Urinary bladder (tissue), 4 donors: ENCODE measurements around the gene MACROD2. TPM values are rescaled to one million over a fixed set of nuclear protein-coding genes. Genes with fewer than 3 reads are reported as not detected.

Experiments
- DNase-seq: peaks from one replicate; pipeline ENCODE4 v3.0.0-alpha.2; 2015; ENCODE audit errors: extremely low spot score
- H3K27ac ChIP-seq: one replicate; pipeline ENCODE4 v1.5.1; 2013; ENCODE audit warnings: low read depth, mild to moderate bottlenecking, moderate library complexity
- H3K36me3 ChIP-seq: one replicate; pipeline ENCODE4 v1.6.1; 2013; ENCODE audit warnings: mild to moderate bottlenecking, moderate library complexity; ENCODE audit not compliant: insufficient read depth
- H3K4me1 ChIP-seq: one replicate; pipeline ENCODE4 v1.6.1; 2013; ENCODE audit warnings: mild to moderate bottlenecking, moderate library complexity; ENCODE audit not compliant: insufficient read depth
- H3K4me3 ChIP-seq: one replicate; pipeline ENCODE4 v1.5.1; 2013; ENCODE audit warnings: low read depth, low read length
- WGBS: extraction: QIAGEN DNeasy Blood & Tissue Kit; methylation state at CpG from one replicate; pipeline ENCODE4 v1.1.7; 2013; 5-methylcytosine and 5-hydroxymethylcytosine counted together
- polyA plus RNA-seq: library from polyadenylated mRNA; stranded (reverse); fragments of 200-250 nt; gene quantifications from one replicate; pipeline ENCODE4 v1.2.3, GENCODE V29; 2013
- total RNA-seq: library from RNA; depleted of rRNA; stranded (reverse); fragments of >200 nt; gene quantifications from one replicate; pipeline ENCODE4 v1.2.3, GENCODE V29; 2014
- donor health status: healthy with polysubstance abuse.
- donor health status: healthy.

Gene MACROD2
- total and polyA plus RNA-seq, 2 donors, result 3.0 to 28.2 TPM

GRCh38 chr20:16054985-16055384 is 2059.7 kb downstream of the MACROD2 start:
- no peaks in the 10 kb centered on the region for H3K36me3 ChIP-seq
- no peak for DNase-seq
- H3K4me3 ChIP-seq, result no peak overlapping the region
- no peak overlapping the region for H3K27ac ChIP-seq
- no peaks in the 10 kb centered on the region for H3K4me1 ChIP-seq
- WGBS, result 93% methylated on average over 3 of the region's 3 CpGs

- WGBS, result 85% methylated on average over 3 of the region's 3 CpGs
- no peak for DNase-seq
- no peaks in the 10 kb centered on the region for H3K4me1 ChIP-seq
- no peaks in the 10 kb centered on the region for H3K36me3 ChIP-seq
- no peak overlapping the region for H3K27ac ChIP-seq
- no peak overlapping the region for H3K4me3 ChIP-seq
These were observed 2062.3 kb downstream of the MACROD2 start for GRCh38 chr20:16057651-16058050.

- 94% methylated on average over 3 of the region's 3 CpGs for WGBS
- no peak overlapping the region for H3K4me3 ChIP-seq
- no peak overlapping the region for H3K27ac ChIP-seq
- DNase-seq, result no peak
- H3K36me3 ChIP-seq, result no peaks in the 10 kb centered on the region
- H3K4me1 ChIP-seq, result no peaks in the 10 kb centered on the region
These were observed 2063.0 kb downstream of the MACROD2 start for GRCh38 chr20:16058268-16058667.

GRCh38 chr20:16059841-16060240 is 2064.5 kb downstream of the MACROD2 start:
- no peaks in the 10 kb centered on the region for H3K4me1 ChIP-seq
- H3K4me3 ChIP-seq, result no peak overlapping the region
- no peak for DNase-seq
- WGBS, result 94% methylated on average over 2 of the region's 2 CpGs
- H3K27ac ChIP-seq, result no peak overlapping the region
- no peaks in the 10 kb centered on the region for H3K36me3 ChIP-seq

- no peaks in the 10 kb centered on the region for H3K36me3 ChIP-seq
- no peak overlapping the region for H3K27ac ChIP-seq
- H3K4me3 ChIP-seq, result no peak overlapping the region
- no peak for DNase-seq
- H3K4me1 ChIP-seq, result no peaks in the 10 kb centered on the region
- WGBS, result 85% methylated on average over 7 of the region's 7 CpGs
These were observed 2066.0 kb downstream of the MACROD2 start for GRCh38 chr20:16061351-16061750.

GRCh38 chr20:16062661-16063581 is 2067.6 kb downstream of the MACROD2 start:
- Histone ChIP-seq H3K4me3 (no peak overlapping the region), H3K27ac (no peak overlapping the region), H3K4me1 (no peaks in the 10 kb centered on the region), H3K36me3 (no peaks in the 10 kb centered on the region)
- 80% methylated on average over 10 of the region's 10 CpGs for WGBS
- DNase-seq, result no peak

- Histone ChIP-seq H3K27ac (no peak overlapping the region), H3K4me1 (no peaks in the 10 kb centered on the region), H3K4me3 (no peak overlapping the region), H3K36me3 (no peaks in the 10 kb centered on the region)
- WGBS, result 88% methylated on average over 2 of the region's 2 CpGs
- no peak for DNase-seq
These were observed 2068.6 kb downstream of the MACROD2 start for GRCh38 chr20:16063881-16064280.

- WGBS, result 66% methylated on average over 3 of the region's 3 CpGs
These were observed 2069.8 kb downstream of the MACROD2 start for GRCh38 chr20:16064989-16065707.

GRCh38 chr20:16066571-16066970 is 2071.3 kb downstream of the MACROD2 start:
- H3K4me3 ChIP-seq, result no peak overlapping the region
- DNase-seq, result no peak
- H3K4me1 ChIP-seq, result no peaks in the 10 kb centered on the region
- no peaks in the 10 kb centered on the region for H3K36me3 ChIP-seq
- WGBS, result 89% methylated on average over 5 of the region's 5 CpGs
- H3K27ac ChIP-seq, result no peak overlapping the region

More at GRCh38 chr20:16064989-16065707, 2069.8 kb downstream of the MACROD2 start:
- DNase-seq, result no peak
- Histone ChIP-seq H3K4me1 (no peaks in the 10 kb centered on the region), H3K27ac (no peak overlapping the region), H3K36me3 (no peaks in the 10 kb centered on the region), H3K4me3 (no peak overlapping the region)

GRCh38 chr20:16069389-16070010 is 2074.2 kb downstream of the MACROD2 start:
- Histone ChIP-seq H3K4me1 (no peaks in the 10 kb centered on the region), H3K27ac (no peak overlapping the region), H3K36me3 (no peaks in the 10 kb centered on the region), H3K4me3 (no peak overlapping the region)
- 97% methylated on average over 1 of the region's 1 CpG for WGBS
- no peak for DNase-seq

GRCh38 chr20:16072220-16072619 is 2076.9 kb downstream of the MACROD2 start:
- Histone ChIP-seq H3K27ac (no peak overlapping the region), H3K36me3 (no peaks in the 10 kb centered on the region), H3K4me3 (no peak overlapping the region), H3K4me1 (no peaks in the 10 kb centered on the region)
- WGBS, result 99% methylated on average over 1 of the region's 1 CpG
- no peak for DNase-seq

GRCh38 chr20:16078172-16078898 is 2083.0 kb downstream of the MACROD2 start:
- Histone ChIP-seq H3K4me3 (no peak overlapping the region), H3K27ac (no peak overlapping the region), H3K36me3 (no peaks in the 10 kb centered on the region), H3K4me1 (no peaks in the 10 kb centered on the region)
- WGBS, result 71% methylated on average over 2 of the region's 2 CpGs
- no peak for DNase-seq

GRCh38 chr20:16081421-16081820 is 2086.1 kb downstream of the MACROD2 start:
- Histone ChIP-seq H3K36me3 (no peaks in the 10 kb centered on the region), H3K27ac (no peak overlapping the region), H3K4me1 (no peaks in the 10 kb centered on the region), H3K4me3 (no peak overlapping the region)
- WGBS, result 67% methylated on average over 1 of the region's 1 CpG
- no peak for DNase-seq
